Left ventricle myocardium inferior (tissue), 1 donor: Measurements from ENCODE around the gene CLDN4. TPM values are rescaled to one million over a fixed set of nuclear protein-coding genes. Genes with fewer than 3 reads are reported as not detected.

Experiments used
- DNase-seq: peaks from one replicate; pipeline ENCODE4 v3.0.0-alpha.2; 2020
- H3K27ac ChIP-seq: fragments of 200-600 bp; replicated peaks from 2 replicates; pipeline ENCODE4 v1.8.0; 2021
- H3K27me3 ChIP-seq: fragments of 200-600 bp; 2 replicates; pipeline ENCODE4 v1.8.0; 2021; ENCODE audit warnings: low read depth
- H3K36me3 ChIP-seq: fragments of 200-600 bp; 2 replicates; pipeline ENCODE4 v1.8.0; 2021
- H3K4me1 ChIP-seq: fragments of 200-600 bp; 2 replicates; pipeline ENCODE4 v1.8.0; 2021
- H3K4me3 ChIP-seq: fragments of 200-600 bp; 2 replicates; pipeline ENCODE4 v1.8.0; 2021; ENCODE audit warnings: mild to moderate bottlenecking, moderate library complexity
- H3K9me3 ChIP-seq: fragments of 200-600 bp; replicated peaks from 2 replicates; pipeline ENCODE4 v1.8.0; 2021
- CTCF ChIP-seq: fragments of 200-600 bp; IDR thresholded peaks from 2 replicates; pipeline ENCODE4 v1.8.0; 2021; ENCODE audit warnings: antibody characterized with exemption, mild to moderate bottlenecking, borderline replicate concordance
- intact Hi-C: fragments of 100-400 bp; cut with micrococcal nuclease; formaldehyde crosslinking; loops from one replicate; pipeline ENCODE4 v1.11.0; 2022
- total RNA-seq: library from RNA; stranded (reverse); fragmentation: NEBNext Ultra II Directional; extraction: Animal tissue kit (Norgen Biotek cat#: 25700); gene quantifications from one replicate; pipeline ENCODE4 v1.2.1, GENCODE V29; 2021
- donor health status: DM: no; HTN: yes; CAD: no; lungs with severe emphysema.

Gene CLDN4
- total RNA-seq, 1 donor from 2014 or later = 0.27 TPM

GRCh38 chr7:73822319-73823173 is 8.2 kb upstream of the CLDN4 start:
- H3K27ac ChIP-seq = no peak overlapping the region
- TF ChIP-seq CTCF = no peak
- no peak overlapping the region for H3K4me3 ChIP-seq
- intact Hi-C loops = no loop called here
- H3K9me3 ChIP-seq = no peaks in the 10 kb centered on the region
- no peaks in the 10 kb centered on the region for H3K36me3 ChIP-seq
- H3K27me3 ChIP-seq = peaks cover 38% of the 10 kb centered on the region
- DNase-seq = no peak
- peaks cover 3% of the 10 kb centered on the region for H3K4me1 ChIP-seq

DNA sequence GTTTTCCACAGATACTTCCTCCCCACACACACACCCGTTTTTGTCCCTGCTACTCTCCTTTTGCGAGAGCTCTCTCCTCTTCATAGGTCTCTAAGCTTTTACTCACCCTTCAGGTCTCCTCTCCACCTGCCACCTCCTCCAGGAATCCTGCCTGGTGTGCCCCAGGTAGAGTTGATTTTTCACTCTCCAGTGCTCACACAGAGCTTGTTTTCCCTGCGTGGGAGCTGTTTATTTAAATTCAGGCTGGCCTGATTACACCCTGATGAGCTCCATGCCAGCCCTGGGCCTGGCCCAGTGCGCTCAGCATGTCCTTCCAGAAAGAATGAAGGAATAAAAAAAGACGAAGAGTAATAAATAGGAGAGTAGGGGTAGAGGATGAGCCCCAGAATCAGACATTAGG is 7.5 kb upstream of the CLDN4 start:
- Histone ChIP-seq H3K27ac (no peak overlapping the region), H3K36me3 (no peaks in the 10 kb centered on the region), H3K4me1 (peaks cover 10% of the 10 kb centered on the region), H3K27me3 (peaks cover 38% of the 10 kb centered on the region), H3K4me3 (no peak overlapping the region), H3K9me3 (no peaks in the 10 kb centered on the region)
- no peak for TF ChIP-seq CTCF
- intact Hi-C loops = no loop called here
- DNase-seq = no peak

GRCh38 chr7:73823873-73824592 is 6.8 kb upstream of the CLDN4 start:
- Histone ChIP-seq H3K9me3 (no peaks in the 10 kb centered on the region), H3K4me1 (peaks cover 13% of the 10 kb centered on the region), H3K27ac (no peak overlapping the region), H3K4me3 (no peak overlapping the region), H3K36me3 (no peaks in the 10 kb centered on the region), H3K27me3 (peaks cover 42% of the 10 kb centered on the region)
- no peak for DNase-seq
- intact Hi-C loops = no loop called here
- no peak for TF ChIP-seq CTCF

GRCh38 chr7:73824986-73825385 is 5.8 kb upstream of the CLDN4 start:
- intact Hi-C loops = no loop called here
- peaks cover 13% of the 10 kb centered on the region for H3K4me1 ChIP-seq
- no peaks in the 10 kb centered on the region for H3K36me3 ChIP-seq
- H3K9me3 ChIP-seq = no peaks in the 10 kb centered on the region
- TF ChIP-seq CTCF = no peak
- H3K27ac ChIP-seq = no peak overlapping the region
- no peak overlapping the region for H3K4me3 ChIP-seq
- H3K27me3 ChIP-seq = peaks cover 50% of the 10 kb centered on the region
- no peak for DNase-seq

- no peak overlapping the region for H3K4me3 ChIP-seq
- intact Hi-C loops = no loop called here
- no peak for TF ChIP-seq CTCF
- peaks cover 57% of the 10 kb centered on the region for H3K27me3 ChIP-seq
- peak overlapping the region; percentile 8 for H3K27ac ChIP-seq
- no peak for DNase-seq
- peaks cover 13% of the 10 kb centered on the region for H3K4me1 ChIP-seq
- H3K36me3 ChIP-seq = no peaks in the 10 kb centered on the region
- no peaks in the 10 kb centered on the region for H3K9me3 ChIP-seq
These were observed 3.2 kb upstream of the CLDN4 start for GRCh38 chr7:73827567-73828106.
